CD14-positive monocyte (primary cell): ENCODE results near the gene GPX7. TPM values are rescaled to one million over a fixed set of nuclear protein-coding genes. Genes with fewer than 3 reads are reported as not detected.

Experiments
- DNase-seq, 3 donors: peaks; one replicate each; pipeline ENCODE4 v3.0.0-alpha.2; 2011 to 2022
- H2AFZ ChIP-seq: 2 replicates; pipeline ENCODE4 v1.6.0; 2012; ENCODE audit warnings: mild to moderate bottlenecking, low read depth, low read length, inconsistent platforms; ENCODE audit not compliant: insufficient read depth, poor library complexity, severe bottlenecking
- H3K27ac ChIP-seq, 2 donors: 1 replicate in 1 of 2; 2 replicates in 1 of 2; pipeline ENCODE4 v1.5.1; 2012 to 2013; ENCODE audit warnings: low read length in 2 of 2, control low read depth in 1 of 2, inconsistent platforms in 1 of 2, low read depth in 1 of 2, mild to moderate bottlenecking in 1 of 2
- H3K27me3 ChIP-seq, 2 donors: one replicate each; pipeline versions ENCODE4 v1.6.0 to v1.6.1; 2011 to 2013; ENCODE audit warnings: low read length in 2 of 2; ENCODE audit not compliant: control insufficient read depth in 2 of 2, insufficient read depth in 2 of 2
- H3K36me3 ChIP-seq, 2 donors: replicated peaks in 1 of 2; 1 replicate in 1 of 2; 2 replicates in 1 of 2; pipeline versions ENCODE4 v1.5.1 to v1.6.1; 2012 to 2013; ENCODE audit warnings: low read length in 2 of 2, control low read depth in 1 of 2, inconsistent platforms in 1 of 2, mild to moderate bottlenecking in 1 of 2; ENCODE audit not compliant: insufficient read depth in 2 of 2, control insufficient read depth in 1 of 2
- H3K4me1 ChIP-seq, 2 donors: 1 replicate in 1 of 2; 2 replicates in 1 of 2; pipeline versions ENCODE4 v1.5.1 to v1.6.1; 2012 to 2013; ENCODE audit warnings: low read length in 2 of 2, control low read depth in 1 of 2, inconsistent platforms in 1 of 2, mild to moderate bottlenecking in 1 of 2, moderate library complexity in 1 of 2; ENCODE audit not compliant: insufficient read depth in 2 of 2, control insufficient read depth in 1 of 2
- H3K4me2 ChIP-seq: replicated peaks from 2 replicates; pipeline ENCODE3; 2012; ENCODE audit warnings: low read length, moderate library complexity, mild to moderate bottlenecking; ENCODE audit not compliant: poor library complexity, severe bottlenecking; ENCODE audit errors: extremely low read depth
- H3K4me3 ChIP-seq, 3 experiments: fragments of 200-600 bp in 1 of 3; sonication (generic) in 1 of 3; replicated peaks in 1 of 3; 1 replicate in 2 of 3; 2 replicates in 1 of 3; pipeline ENCODE4 v1.5.1; 2011 to 2013; ENCODE audit warnings: low read length in 3 of 3, mild to moderate bottlenecking in 3 of 3, control low read depth in 2 of 3, low read depth in 2 of 3, inconsistent platforms in 1 of 3, moderate library complexity in 1 of 3
- H3K79me2 ChIP-seq: 2 replicates; pipeline ENCODE4 v1.6.0; 2012; ENCODE audit warnings: mild to moderate bottlenecking, control low read depth, inconsistent platforms, low read length, moderate library complexity; ENCODE audit not compliant: insufficient read depth
- H3K9ac ChIP-seq: 2 replicates; pipeline ENCODE4 v1.6.0; 2017; ENCODE audit warnings: low read length, mild to moderate bottlenecking; ENCODE audit not compliant: insufficient read depth, poor library complexity, severe bottlenecking
- H3K9me3 ChIP-seq, 2 donors: replicated peaks in 1 of 2; 1 replicate in 1 of 2; 2 replicates in 1 of 2; pipeline versions ENCODE4 v1.5.1 to v1.6.1; 2012 to 2013; ENCODE audit warnings: low read length in 2 of 2, control low read depth in 1 of 2; ENCODE audit not compliant: control insufficient read depth in 1 of 2, insufficient read depth in 1 of 2
- H4K20me1 ChIP-seq: 2 replicates; pipeline ENCODE4 v1.6.0; 2012; ENCODE audit warnings: mild to moderate bottlenecking, low read length, control low read depth, moderate library complexity; ENCODE audit not compliant: insufficient read depth
- H3K27ac Mint-ChIP-seq, 7 donors: one replicate each; pipeline ENCODE4 v1.8.0; 2020; ENCODE audit warnings: mild to moderate bottlenecking in 7 of 7, mixed read lengths in 7 of 7, moderate library complexity in 6 of 7, inconsistent platforms in 2 of 7
- H3K27me3 Mint-ChIP-seq, 3 donors: one replicate each; pipeline ENCODE4 v1.8.0; 2021 to 2022; ENCODE audit warnings: low read depth in 3 of 3, mild to moderate bottlenecking in 3 of 3, mixed read lengths in 3 of 3, moderate library complexity in 3 of 3, inconsistent platforms in 1 of 3
- H3K36me3 Mint-ChIP-seq, 2 donors: one replicate each; pipeline ENCODE4 v1.8.0; 2020; ENCODE audit warnings: mixed read lengths in 2 of 2, inconsistent platforms in 1 of 2, mild to moderate bottlenecking in 1 of 2
- H3K4me1 Mint-ChIP-seq: one replicate; pipeline ENCODE4 v1.8.0; 2020; ENCODE audit warnings: mild to moderate bottlenecking, mixed read lengths
- H3K4me3 Mint-ChIP-seq, 2 donors: one replicate each; pipeline ENCODE4 v1.8.0; 2020; ENCODE audit warnings: mild to moderate bottlenecking in 2 of 2, mixed read lengths in 2 of 2, moderate library complexity in 1 of 2
- H3K9me3 Mint-ChIP-seq, 7 donors: one replicate each; pipeline ENCODE4 v1.8.0; 2020 to 2022; ENCODE audit warnings: mixed read lengths in 7 of 7, mild to moderate bottlenecking in 6 of 7, moderate library complexity in 6 of 7, inconsistent platforms in 2 of 7
- CTCF ChIP-seq: fragments of 200-600 bp; IDR thresholded peaks from one replicate; pipeline ENCODE4 v1.8.0; 2022; ENCODE audit warnings: antibody characterized with exemption, mild to moderate bottlenecking
- WGBS: methylation state at CpG from one replicate; pipeline ENCODE4 v1.1.5; 2013; ENCODE audit warnings: missing lambda C conversion rate; ENCODE audit not compliant: insufficient coverage; 5-methylcytosine and 5-hydroxymethylcytosine counted together
- intact Hi-C, 2 donors: fragments of 100-400 bp; cut with micrococcal nuclease; formaldehyde crosslinking; loops; one replicate each; pipeline versions ENCODE4 v1.15.0 to v1.15.1; 2023
- polyA plus RNA-seq, 3 donors: library from polyadenylated mRNA; depleted of rRNA in 1 of 3; unstranded in 2 of 3; stranded (reverse) in 1 of 3; fragments of 300-500 nt in 2 of 3; fragments of >200 nt in 1 of 3; fragmentation: Illumina TruSeq in 2 of 3; gene quantifications; 1 replicate in 2 of 3; 2 replicates in 1 of 3; pipeline ENCODE4 v1.2.3, GENCODE V29; 2012 to 2021

GPX7 gene
- polyA plus RNA-seq, 3 donors: 1.7 to 3.3 (median 2.9) TPM

GRCh38 chr1:52629667-52630066, 27.5 kb downstream of the GPX7 start:
- Histone ChIP-seq H3K4me3 (no peak overlapping the region), H3K79me2 (no peaks in the 10 kb centered on the region), H3K4me2 (no peak overlapping the region), H3K36me3 (no peaks in the 10 kb centered on the region), H3K27ac (no peak overlapping the region), H2AFZ (no peak overlapping the region), H3K9me3 (no peaks in the 10 kb centered on the region), H3K4me1 (peaks cover 22 to 37% of the 10 kb centered on the region in 2 donors), H4K20me1 (no peaks in the 10 kb centered on the region), H3K9ac (no peak overlapping the region), H3K27me3 (peaks cover 15 to 21% of the 10 kb centered on the region in 2 donors)
- no peak for TF ChIP-seq CTCF
- intact Hi-C loops: loop anchor here (10.0 kb wide), 1 partner anchor 75 kb away; the partner anchor contains the start of gene TUT4 (in 2 of the 2)
- no peak for DNase-seq
- Mint-ChIP-seq H3K36me3 (peaks cover 0 to 13% of the 10 kb centered on the region in 2 donors), H3K4me1 (peaks cover 46% of the 10 kb centered on the region), H3K9me3 (peaks cover 0 to 9% (median 3%) of the 10 kb centered on the region in 7 donors), H3K27ac (no peak overlapping the region), H3K27me3 (peaks cover 29 to 31% (median 30%) of the 10 kb centered on the region in 3 donors), H3K4me3 (no peak overlapping the region)
- 100% methylated on average over 1 of the region's 2 CpGs for WGBS

- Histone ChIP-seq H3K9ac (peak overlapping the region; percentile 11), H3K4me1 (peaks cover 28 to 46% of the 10 kb centered on the region in 2 donors), H3K4me2 (no peak overlapping the region), H4K20me1 (no peaks in the 10 kb centered on the region), H3K36me3 (no peaks in the 10 kb centered on the region), H2AFZ (peak overlapping the region; percentile 22), H3K9me3 (no peaks in the 10 kb centered on the region), H3K27ac (no peak overlapping the region), H3K79me2 (no peaks in the 10 kb centered on the region), H3K27me3 (peaks cover 15 to 21% of the 10 kb centered on the region in 2 donors), H3K4me3 (no peak overlapping the region)
- peaks cover 0 to 13% of the 10 kb centered on the region in 2 donors for H3K36me3 Mint-ChIP-seq
- peak; percentile 20 to 62 (median 37) for DNase-seq
- H3K27me3 Mint-ChIP-seq: peaks cover 29 to 31% (median 30%) of the 10 kb centered on the region in 3 donors
- peak overlapping the region; percentile 67 to 82 for H3K4me3 Mint-ChIP-seq
- peaks cover 53% of the 10 kb centered on the region for H3K4me1 Mint-ChIP-seq
- peak overlapping the region in 5 of 7 donors; percentile 26 to 81 (median 57) for H3K27ac Mint-ChIP-seq
- no peak for TF ChIP-seq CTCF
- WGBS: 33% methylated on average over 3 of the region's 8 CpGs
- intact Hi-C loops: loop anchor here (10.0 kb wide), 1 partner anchor 77 kb away; the partner anchor contains the start of gene TUT4 (in 2 of the 2)
- peaks cover 0 to 6% (median 3%) of the 10 kb centered on the region in 7 donors for H3K9me3 Mint-ChIP-seq
These were observed 29.7 kb downstream of the GPX7 start for GRCh38 chr1:52631759-52632331.
